ENCODE data around the gene MAPK4.

MAPK4 gene

DNA sequence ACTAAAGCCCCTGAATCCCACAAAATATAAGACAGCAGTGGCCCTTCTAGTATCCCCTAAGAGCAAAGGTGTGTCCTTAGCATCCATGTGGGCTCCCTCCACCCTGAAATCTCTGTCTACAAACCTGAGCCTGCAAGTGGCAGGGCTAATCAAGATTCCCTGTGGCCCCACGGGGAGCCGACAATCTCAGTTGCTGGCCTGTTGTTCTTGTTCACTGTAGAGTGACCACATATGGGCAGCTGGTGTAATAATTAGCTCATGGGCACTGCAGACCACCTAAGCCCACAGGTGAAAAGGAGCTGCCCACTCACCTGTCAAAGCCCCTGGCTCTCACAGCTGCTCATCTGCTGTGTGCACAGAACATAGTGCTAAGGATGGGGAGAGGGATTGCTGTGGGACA is 157.7 kb downstream of the MAPK4 start:
- TF ChIP-seq, protein P1, sequence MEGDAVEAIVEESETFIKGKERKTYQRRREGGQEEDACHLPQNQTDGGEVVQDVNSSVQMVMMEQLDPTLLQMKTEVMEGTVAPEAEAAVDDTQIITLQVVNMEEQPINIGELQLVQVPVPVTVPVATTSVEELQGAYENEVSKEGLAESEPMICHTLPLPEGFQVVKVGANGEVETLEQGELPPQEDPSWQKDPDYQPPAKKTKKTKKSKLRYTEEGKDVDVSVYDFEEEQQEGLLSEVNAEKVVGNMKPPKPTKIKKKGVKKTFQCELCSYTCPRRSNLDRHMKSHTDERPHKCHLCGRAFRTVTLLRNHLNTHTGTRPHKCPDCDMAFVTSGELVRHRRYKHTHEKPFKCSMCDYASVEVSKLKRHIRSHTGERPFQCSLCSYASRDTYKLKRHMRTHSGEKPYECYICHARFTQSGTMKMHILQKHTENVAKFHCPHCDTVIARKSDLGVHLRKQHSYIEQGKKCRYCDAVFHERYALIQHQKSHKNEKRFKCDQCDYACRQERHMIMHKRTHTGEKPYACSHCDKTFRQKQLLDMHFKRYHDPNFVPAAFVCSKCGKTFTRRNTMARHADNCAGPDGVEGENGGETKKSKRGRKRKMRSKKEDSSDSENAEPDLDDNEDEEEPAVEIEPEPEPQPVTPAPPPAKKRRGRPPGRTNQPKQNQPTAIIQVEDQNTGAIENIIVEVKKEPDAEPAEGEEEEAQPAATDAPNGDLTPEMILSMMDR (IDR thresholded peaks at IDR 0.05) = no peak

DNA sequence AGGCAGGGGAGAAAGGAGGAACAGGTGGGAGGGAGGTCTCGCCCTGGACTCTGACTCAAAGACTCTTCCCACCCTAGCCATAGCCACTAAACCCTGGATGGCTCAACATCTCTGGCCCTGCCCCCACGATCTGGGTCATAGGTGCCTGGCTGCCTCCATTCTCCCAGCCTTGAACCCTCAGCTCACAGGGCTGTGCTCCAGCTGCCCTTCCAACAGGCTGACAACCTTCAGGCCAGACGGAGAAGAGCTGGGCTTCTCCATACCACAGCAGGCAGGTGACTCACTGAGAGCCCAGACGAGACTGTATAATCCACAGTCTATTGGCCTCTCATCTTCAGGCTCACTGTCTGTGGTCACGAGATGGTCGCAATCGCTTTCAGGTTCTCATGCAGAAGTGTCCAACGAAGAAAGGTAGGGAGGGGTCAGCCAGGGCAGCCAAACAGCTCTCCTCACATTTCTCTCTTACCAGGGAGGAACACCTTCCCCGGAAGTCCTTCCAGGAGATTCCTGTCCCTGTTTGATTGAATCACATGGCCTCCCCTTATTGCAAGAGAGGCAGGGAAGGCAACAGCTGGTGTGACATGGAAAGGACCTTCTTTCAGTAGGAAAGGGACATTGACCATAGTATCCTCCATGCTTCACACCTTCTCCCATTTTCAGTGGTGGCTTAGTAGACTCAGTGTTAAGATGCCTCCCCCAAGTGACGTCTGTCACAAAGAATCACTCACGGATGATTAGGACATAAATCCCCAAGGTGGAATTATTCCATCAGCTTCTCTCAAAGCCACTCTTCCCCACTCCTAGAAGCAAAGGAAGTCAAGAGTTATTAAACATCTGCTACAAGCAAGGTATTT is 159.8 kb downstream of the MAPK4 start:
- TF ChIP-seq, protein P1 (IDR thresholded peaks at IDR 0.05) = no peak

DNA sequence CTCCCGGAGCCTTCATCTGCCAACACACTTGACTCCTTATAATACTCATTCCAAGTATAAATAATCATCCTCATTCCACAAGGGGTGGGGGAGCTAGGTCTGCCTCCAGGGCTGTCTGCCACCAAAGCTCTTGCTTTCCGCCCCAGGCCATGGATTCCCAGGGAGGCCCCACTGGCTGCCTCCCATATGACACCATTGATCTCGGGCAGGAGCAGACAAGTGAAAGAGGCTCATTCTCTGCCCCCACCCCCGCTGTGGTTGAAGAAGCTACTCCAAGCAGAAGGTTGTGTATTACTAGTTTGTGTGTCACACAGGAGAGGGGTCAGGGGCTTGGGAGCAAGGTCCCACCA is 160.4 kb downstream of the MAPK4 start:
- TF ChIP-seq, protein P1 (IDR thresholded peaks at IDR 0.05) = no peak

DNA sequence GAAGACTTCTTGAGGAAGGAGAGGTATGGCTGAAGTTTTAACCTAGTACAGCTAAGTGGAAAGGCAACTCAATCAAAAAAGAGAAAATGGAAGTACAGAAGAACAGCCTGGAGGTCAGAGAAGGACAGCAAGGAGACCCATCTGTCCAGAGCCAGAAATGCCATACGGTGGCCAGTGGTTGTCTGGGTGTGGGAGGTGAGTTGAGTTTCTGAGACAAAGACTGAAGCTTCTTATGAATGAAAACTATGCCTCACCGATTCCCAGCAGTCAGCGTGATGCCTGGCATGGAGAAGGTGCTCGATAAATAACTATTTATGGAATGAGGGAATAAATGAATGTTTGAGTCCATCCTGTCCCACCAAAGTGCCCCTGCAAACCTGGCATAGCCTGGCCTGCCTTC is 161.1 kb downstream of the MAPK4 start:
- TF ChIP-seq, protein P1 (IDR thresholded peaks at IDR 0.05) = no peak

DNA sequence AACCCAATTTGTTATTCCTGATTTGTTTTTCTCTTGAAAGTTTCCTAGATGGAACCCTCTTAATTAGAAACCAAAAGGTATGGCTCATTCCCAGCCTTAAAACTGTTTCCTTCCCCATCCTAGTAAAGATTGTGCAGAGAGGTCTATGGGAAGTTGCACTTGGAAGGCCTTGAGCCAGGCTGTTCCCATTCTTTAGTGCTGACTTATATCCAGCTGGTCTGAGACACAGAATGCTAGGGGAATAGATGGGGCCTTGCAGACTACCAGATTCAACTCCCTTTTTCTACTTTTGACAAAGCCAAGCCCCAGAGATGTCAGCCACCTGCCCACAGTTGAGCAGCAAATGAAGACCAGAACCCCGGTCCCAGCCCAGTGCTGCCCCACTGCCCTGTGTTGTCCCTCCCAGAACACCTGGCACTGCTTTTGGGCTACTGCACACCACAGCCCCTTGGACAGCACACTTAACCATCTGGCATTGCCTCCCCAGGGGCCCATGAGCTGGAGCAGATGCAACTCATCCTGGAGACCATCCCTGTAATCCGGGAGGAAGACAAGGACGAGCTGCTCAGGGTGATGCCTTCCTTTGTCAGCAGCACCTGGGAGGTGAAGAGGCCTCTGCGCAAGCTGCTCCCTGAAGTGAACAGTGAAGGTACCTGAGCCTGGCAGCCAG is 161.7 kb downstream of the MAPK4 start:
- TF ChIP-seq, protein P1 (IDR thresholded peaks at IDR 0.05) = no peak

DNA sequence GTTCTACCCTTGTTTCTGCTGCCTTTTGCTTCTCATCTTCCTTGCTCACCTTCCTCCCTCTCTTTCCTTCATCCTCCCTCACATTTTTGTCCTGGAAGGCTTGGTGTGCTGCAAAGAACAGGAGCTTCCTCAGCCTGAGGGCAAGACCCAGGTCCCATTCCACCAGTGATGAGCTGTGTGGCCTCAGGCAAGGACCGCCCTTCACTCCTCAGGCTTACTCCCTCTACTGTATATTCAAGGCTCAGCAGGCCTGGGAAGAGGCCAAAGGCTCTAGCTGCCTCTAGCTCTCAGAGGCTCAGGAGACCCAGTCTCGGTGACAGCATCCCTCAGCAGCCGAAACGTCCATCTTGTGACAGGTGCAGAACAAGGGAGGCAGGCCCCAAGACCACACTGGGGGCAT is 162.4 kb downstream of the MAPK4 start:
- TF ChIP-seq, protein P1 (IDR thresholded peaks at IDR 0.05) = no peak

DNA sequence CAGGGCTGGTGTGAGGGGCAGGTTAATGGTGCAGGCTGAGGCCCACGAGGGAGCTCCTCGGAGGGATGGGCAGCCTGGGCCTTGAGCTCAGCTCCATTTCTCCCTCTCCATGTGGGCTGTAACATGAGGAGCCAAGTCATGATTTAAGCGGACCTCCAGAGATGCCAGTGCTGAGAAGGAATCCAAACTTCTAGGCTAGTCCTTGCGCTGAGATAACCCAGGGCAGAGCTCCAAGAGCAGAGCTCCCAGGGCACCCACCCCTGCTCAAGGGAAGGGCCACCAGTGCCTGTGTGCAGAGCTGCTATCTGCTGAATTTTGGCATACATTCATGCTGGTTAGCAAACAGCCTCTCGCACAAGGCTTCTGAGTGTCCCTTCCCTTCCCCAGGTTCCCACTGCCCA is 164.9 kb downstream of the MAPK4 start:
- TF ChIP-seq, protein P1 (IDR thresholded peaks at IDR 0.05) = no peak

Data from LNCAP (cell line).